Measurements from ENCODE around the gene OPCML. TPM values are rescaled to one million over a fixed set of nuclear protein-coding genes. Genes with fewer than 3 reads are reported as not detected.

OPCML gene
- total RNA-seq, 1 experiment from 2014 or later = not detected

GRCh38 chr11:132595246-132595645, 937.1 kb downstream of the OPCML start:
- Histone ChIP-seq H3K27ac (no peak overlapping the region), H3K9me3 (ENCODE audit: insufficient read depth, low read depth) (no peaks in the 10 kb centered on the region), H2AFZ (no peak overlapping the region), H3K36me3 (ENCODE audit: low read depth) (no peaks in the 10 kb centered on the region), H3K9me2 (ENCODE audit: insufficient read depth) (no peaks in the 10 kb centered on the region), H3F3A (ENCODE audit: insufficient read depth, low read depth) (no peaks in the 10 kb centered on the region), H3K4me2 (no peak overlapping the region), H3K4me3 (no peak overlapping the region), H3K4me1 (replicated peaks; ENCODE audit: insufficient read depth) (no peaks in the 10 kb centered on the region), H3K27me3 (ENCODE audit: insufficient read depth, low read depth) (no peaks in the 10 kb centered on the region), H3K79me2 (ENCODE audit: low read depth) (no peaks in the 10 kb centered on the region), H4K20me1 (ENCODE audit: insufficient read depth) (no peaks in the 10 kb centered on the region)
- CTCF ChIA-PET = no interaction called here
- DNase-seq = no peak
- no TSS peak for BruUV-seq (replicated peaks)
- no peak for TF ChIP-seq EZH2 (IDR thresholded peaks at IDR 0.05; ENCODE audit: low read depth)
- TF ChIP-seq CTCF (conservative IDR thresholded peaks at IDR 0.05) = no peak
- intact Hi-C loops (cut with micrococcal nuclease; ENCODE audit: unreplicated experiment) = no loop called here
- POLR2A ChIA-PET (ENCODE audit: unreplicated experiment) = no interaction called here

GRCh38 chr11:132590986-132591385, 941.3 kb downstream of the OPCML start:
- no peaks in the 10 kb centered on the region for H4K20me1 ChIP-seq (ENCODE audit: insufficient read depth)
- no peaks in the 10 kb centered on the region for H3K4me1 ChIP-seq (replicated peaks; ENCODE audit: insufficient read depth)
- no peaks in the 10 kb centered on the region for H3K27me3 ChIP-seq (ENCODE audit: insufficient read depth, low read depth)
- intact Hi-C loops (cut with micrococcal nuclease; ENCODE audit: unreplicated experiment) = no loop called here
- TF ChIP-seq CTCF (conservative IDR thresholded peaks at IDR 0.05) (no peak), EZH2 (IDR thresholded peaks at IDR 0.05; ENCODE audit: low read depth) (no peak)
- H3K9me3 ChIP-seq (ENCODE audit: insufficient read depth, low read depth) = no peaks in the 10 kb centered on the region
- no TSS peak for BruUV-seq (replicated peaks)
- ChIA-PET POLR2A (ENCODE audit: unreplicated experiment) (no interaction called here), CTCF (no interaction called here)
- H3K79me2 ChIP-seq (ENCODE audit: low read depth) = no peaks in the 10 kb centered on the region
- no peak overlapping the region for H2AFZ ChIP-seq
- DNase-seq = no peak
- no peaks in the 10 kb centered on the region for H3K9me2 ChIP-seq (ENCODE audit: insufficient read depth)
- no peaks in the 10 kb centered on the region for H3F3A ChIP-seq (ENCODE audit: insufficient read depth, low read depth)
- no peaks in the 10 kb centered on the region for H3K36me3 ChIP-seq (ENCODE audit: low read depth)
- H3K4me3 ChIP-seq = no peak overlapping the region
- no peak overlapping the region for H3K4me2 ChIP-seq
- no peak overlapping the region for H3K27ac ChIP-seq

GRCh38 chr11:132590554-132590953, 941.7 kb downstream of the OPCML start:
- POLR2A ChIA-PET (ENCODE audit: unreplicated experiment) = no interaction called here
- no peak for DNase-seq
- TF ChIP-seq CTCF (conservative IDR thresholded peaks at IDR 0.05) (no peak), EZH2 (IDR thresholded peaks at IDR 0.05; ENCODE audit: low read depth) (no peak)

More at GRCh38 chr11:132590554-132590953, 941.7 kb downstream of the OPCML start:
- Histone ChIP-seq H2AFZ (no peak overlapping the region), H3K36me3 (ENCODE audit: low read depth) (no peaks in the 10 kb centered on the region), H3K4me3 (no peak overlapping the region), H3K79me2 (ENCODE audit: low read depth) (no peaks in the 10 kb centered on the region), H3K4me1 (replicated peaks; ENCODE audit: insufficient read depth) (no peaks in the 10 kb centered on the region), H3K27me3 (ENCODE audit: insufficient read depth, low read depth) (no peaks in the 10 kb centered on the region), H3K27ac (no peak overlapping the region), H3F3A (ENCODE audit: insufficient read depth, low read depth) (no peaks in the 10 kb centered on the region), H3K9me2 (ENCODE audit: insufficient read depth) (no peaks in the 10 kb centered on the region), H3K4me2 (no peak overlapping the region), H4K20me1 (ENCODE audit: insufficient read depth) (no peaks in the 10 kb centered on the region), H3K9me3 (ENCODE audit: insufficient read depth, low read depth) (no peaks in the 10 kb centered on the region)
- BruUV-seq (replicated peaks) = no TSS peak
- CTCF ChIA-PET = no interaction called here
- intact Hi-C loops (cut with micrococcal nuclease; ENCODE audit: unreplicated experiment) = no loop called here

All from PC-9 (cell line).